A673 (cell line): ENCODE results near the gene SERGEF. TPM values are rescaled to one million over a fixed set of nuclear protein-coding genes. Genes with fewer than 3 reads are reported as not detected.

ENCODE experiments used
- BruUV-seq: library from RNA; stranded (reverse); fragments of 400-500 nt; replicated peaks from 2 replicates; lab custom pipeline; 2021; lab: Mats Ljungman, UMichigan
- CTCF ChIA-PET: fragments of 300-600 bp; sonication (Branson Sonifier 250); formaldehyde crosslinking; loops from one replicate; lab custom pipeline; 2022; ENCODE audit warnings: antibody characterized with exemption; lab: Charles Lee
- POLR2A ChIA-PET: fragments of 300-600 bp; sonication (Branson Sonifier 250); formaldehyde crosslinking; loops from one replicate; lab custom pipeline; 2022; ENCODE audit warnings: antibody characterized with exemption; ENCODE audit not compliant: low non-redundant PET; lab: Charles Lee
- DNase-seq: peaks from one replicate; pipeline ENCODE4 v3.0.0-alpha.2; 2015; ENCODE audit warnings: low spot score
- H3K27ac ChIP-seq: fragments of 200-600 bp; sonication (generic); 2 replicates; pipeline ENCODE4 v1.5.1; 2016; ENCODE audit warnings: mixed run types, low read depth, mild to moderate bottlenecking, mixed read lengths, antibody characterized with exemption, low read length; ENCODE audit not compliant: poor library complexity, severe bottlenecking
- H3K27me3 ChIP-seq: fragments of 200-600 bp; sonication (generic); replicated peaks from 2 replicates; pipeline ENCODE4 v1.6.1; 2017; ENCODE audit warnings: mixed run types, low read depth, mild to moderate bottlenecking, mixed read lengths, antibody characterized with exemption, low read length; ENCODE audit not compliant: insufficient read depth, poor library complexity
- H3K36me3 ChIP-seq: fragments of 200-600 bp; sonication (generic); 2 replicates; pipeline ENCODE4 v1.6.1; 2016; ENCODE audit warnings: mixed run types, mild to moderate bottlenecking, mixed read lengths, antibody characterized with exemption, low read length; ENCODE audit not compliant: insufficient read depth, poor library complexity, severe bottlenecking
- H3K4me1 ChIP-seq: fragments of 200-600 bp; sonication (generic); 2 replicates; pipeline ENCODE4 v1.6.1; 2017; ENCODE audit warnings: mixed run types, mild to moderate bottlenecking, mixed read lengths, antibody characterized with exemption, low read length; ENCODE audit not compliant: insufficient read depth, poor library complexity, severe bottlenecking
- H3K4me3 ChIP-seq: fragments of 200-600 bp; sonication (generic); 2 replicates; pipeline ENCODE4 v1.5.1; 2016; ENCODE audit warnings: low read depth, mixed run types, mild to moderate bottlenecking, mixed read lengths, low read length; ENCODE audit not compliant: poor library complexity, severe bottlenecking
- H3K9me3 ChIP-seq: fragments of 200-600 bp; sonication (generic); 2 replicates; pipeline ENCODE4 v1.6.1; 2016; ENCODE audit warnings: mixed run types, low read depth, mild to moderate bottlenecking, mixed read lengths, antibody characterized with exemption, low read length; ENCODE audit not compliant: poor library complexity, severe bottlenecking
- CTCF ChIP-seq: fragments of 300-800, 200-600 bp; sonication (generic); conservative IDR thresholded peaks from 2 replicates; pipeline ENCODE4 v1.5.1; 2017; ENCODE audit warnings: low read depth, mild to moderate bottlenecking, antibody characterized with exemption, low read length, moderate library complexity, mixed read lengths
- EZH2 ChIP-seq: fragments of 200-600 bp; sonication (generic); IDR thresholded peaks from 2 replicates; pipeline ENCODE4 v1.6.1; 2017; ENCODE audit warnings: borderline replicate concordance, low read depth, mild to moderate bottlenecking, mixed read lengths, antibody characterized with exemption, low read length; ENCODE audit not compliant: poor library complexity, severe bottlenecking
- intact Hi-C: fragments of 100-400 bp; cut with micrococcal nuclease; formaldehyde crosslinking; loops from one replicate; pipeline ENCODE4 v1.10.0; 2022; ENCODE audit not compliant: unreplicated experiment
- total RNA-seq: library from RNA; stranded (reverse); gene quantifications from 2 replicates; pipeline ENCODE4 v1.2.3, GENCODE V29; 2021

The SERGEF gene
- total RNA-seq, 1 experiment from 2014 or later, result 15.2 TPM

- H3K27me3 ChIP-seq, result no peaks in the 10 kb centered on the region
- no TSS peak for BruUV-seq
- no peak overlapping the region for H3K4me3 ChIP-seq
- H3K27ac ChIP-seq, result no peak overlapping the region
- no peaks in the 10 kb centered on the region for H3K4me1 ChIP-seq
- intact Hi-C loops, result no loop called here
- H3K36me3 ChIP-seq, result no peaks in the 10 kb centered on the region
- POLR2A ChIA-PET, result no interaction called here
- no peak for DNase-seq
- CTCF ChIA-PET, result interaction anchor here (0.6 kb wide), 1 partner anchor 40 kb away, joined by 3 read pairs; no protein-coding TSS in a partner anchor
- no peaks in the 10 kb centered on the region for H3K9me3 ChIP-seq
- TF ChIP-seq EZH2 (no peak), CTCF (no peak)
These were observed 241.4 kb downstream of the SERGEF start for GRCh38 chr11:17771415-17771814.

- BruUV-seq, result no TSS peak
- Histone ChIP-seq H3K4me1 (no peaks in the 10 kb centered on the region), H3K36me3 (no peaks in the 10 kb centered on the region), H3K27me3 (no peaks in the 10 kb centered on the region), H3K4me3 (no peak overlapping the region), H3K9me3 (no peaks in the 10 kb centered on the region), H3K27ac (no peak overlapping the region)
- CTCF ChIA-PET, result interaction anchor here (0.6 kb wide), 1 partner anchor 40 kb away, joined by 3 read pairs; no protein-coding TSS in a partner anchor
- POLR2A ChIA-PET, result no interaction called here
- DNase-seq, result no peak
- TF ChIP-seq EZH2 (no peak), CTCF (no peak; the same call in 1 of the 2 replicates)
- intact Hi-C loops, result no loop called here
These were observed 241.9 kb downstream of the SERGEF start for GRCh38 chr11:17770917-17771316.

GRCh38 chr11:17770048-17770652 is 242.7 kb downstream of the SERGEF start:
- DNase-seq, result no peak

More at GRCh38 chr11:17770048-17770652, 242.7 kb downstream of the SERGEF start:
- no peaks in the 10 kb centered on the region for H3K27me3 ChIP-seq
- TF ChIP-seq EZH2, result no peak
- TF ChIP-seq CTCF, result no peak
- no peaks in the 10 kb centered on the region for H3K4me1 ChIP-seq
- H3K36me3 ChIP-seq, result no peaks in the 10 kb centered on the region
- CTCF ChIA-PET, result no interaction called here
- POLR2A ChIA-PET, result no interaction called here
- no peaks in the 10 kb centered on the region for H3K9me3 ChIP-seq
- H3K4me3 ChIP-seq, result no peak overlapping the region
- intact Hi-C loops, result no loop called here
- no peak overlapping the region for H3K27ac ChIP-seq
- BruUV-seq, result no TSS peak
